Spleen (tissue), 11 donors: ENCODE data around the gene PELI3. TPM values are rescaled to one million over a fixed set of nuclear protein-coding genes. Genes with fewer than 3 reads are reported as not detected.

ENCODE experiments used
- DNase-seq: peaks from one replicate; pipeline ENCODE4 v3.0.0-alpha.2; 2020
- H3K27ac ChIP-seq, 8 donors: fragments of 200-600 bp; sonication (generic) in 7 of 8; 1 replicate in 4 of 8; 2 replicates in 4 of 8; pipeline versions ENCODE4 v1.5.0 to v1.8.0; 2016 to 2021; ENCODE audit warnings: inconsistent platforms in 4 of 8, mild to moderate bottlenecking in 4 of 8, moderate library complexity in 1 of 8
- H3K27me3 ChIP-seq, 7 donors: fragments of 200-600 bp; sonication (generic) in 6 of 7; replicated peaks in 1 of 7; 1 replicate in 4 of 7; 2 replicates in 3 of 7; pipeline versions ENCODE4 v1.5.0 to v1.8.0; 2016 to 2021; ENCODE audit warnings: inconsistent platforms in 3 of 7, mild to moderate bottlenecking in 1 of 7
- H3K36me3 ChIP-seq, 6 donors: fragments of 200-600 bp; sonication (generic) in 5 of 6; 1 replicate in 4 of 6; 2 replicates in 2 of 6; pipeline versions ENCODE4 v1.5.0 to v1.8.0; 2016 to 2021; ENCODE audit warnings: inconsistent platforms in 2 of 6
- H3K4me1 ChIP-seq, 6 donors: fragments of 200-600 bp; sonication (generic) in 5 of 6; 1 replicate in 3 of 6; 2 replicates in 3 of 6; pipeline versions ENCODE4 v1.5.0 to v1.8.0; 2016 to 2021; ENCODE audit warnings: inconsistent platforms in 3 of 6
- H3K4me3 ChIP-seq, 8 donors: fragments of 200-600 bp; sonication (generic) in 7 of 8; 1 replicate in 4 of 8; 2 replicates in 4 of 8; pipeline versions ENCODE4 v1.5.0 to v1.8.0; 2016 to 2021; ENCODE audit warnings: inconsistent platforms in 4 of 8, mild to moderate bottlenecking in 4 of 8, moderate library complexity in 2 of 8
- H3K9me3 ChIP-seq, 8 donors: fragments of 200-600 bp; sonication (generic) in 7 of 8; 1 replicate in 4 of 8; 2 replicates in 4 of 8; pipeline versions ENCODE4 v1.5.0 to v1.8.0; 2016 to 2021; ENCODE audit warnings: inconsistent platforms in 4 of 8
- CTCF ChIP-seq, 11 experiments: fragments of 200-600 bp in 7 of 11; fragments of 450-650 bp in 4 of 11; sonication (generic) in 4 of 11; IDR thresholded peaks in 8 of 11; conservative IDR thresholded peaks in 3 of 11; 1 replicate in 7 of 11; 2 replicates in 4 of 11; pipeline versions ENCODE4 v1.4.0 to v1.8.0; 2016 to 2021; ENCODE audit warnings: antibody characterized with exemption in 11 of 11, inconsistent platforms in 4 of 11, mild to moderate bottlenecking in 1 of 11
- POLR2A ChIP-seq, 3 donors: fragments of 450-650 bp; IDR thresholded peaks; one replicate each; pipeline ENCODE4 v1.5.1; 2017; ENCODE audit warnings: antibody characterized with exemption in 3 of 3, mild to moderate bottlenecking in 1 of 3
- POLR2AphosphoS5 ChIP-seq, 3 donors: sonication (generic); formaldehyde crosslinking; IDR thresholded peaks; one replicate each; pipeline ENCODE4 v1.5.1; 2017; ENCODE audit warnings: antibody characterized with exemption in 3 of 3
- WGBS, 5 donors: extraction: QIAGEN DNeasy Blood & Tissue Kit in 3 of 5; methylation state at CpG; one replicate each; pipeline versions ENCODE4 v1.1.5 to v1.1.7; 2013 to 2018; 5-methylcytosine and 5-hydroxymethylcytosine counted together
- intact Hi-C: fragments of 100-400 bp; cut with DNase I; formaldehyde crosslinking; loops from one replicate; pipeline ENCODE4 v1.15.0; 2023; ENCODE audit warnings: low total_unique reads
- polyA plus RNA-seq, 3 donors: library from polyadenylated mRNA; stranded (reverse); fragments of 200-250 nt; gene quantifications; one replicate each; pipeline ENCODE4 v1.2.1, GENCODE V29; 2013
- total RNA-seq, 7 donors: library from RNA; depleted of rRNA in 3 of 7; stranded (reverse); fragments of >200 nt in 3 of 7; fragmentation: NEBNext Ultra II Directional in 4 of 7; extraction: Animal tissue kit (Norgen Biotek cat#: 25700) in 4 of 7; gene quantifications; one replicate each; pipeline versions ENCODE4 v1.1.0 to v1.2.1, GENCODE V29; 2016 to 2021
- donor health status: healthy with polysubstance abuse.
- donor health status: DM: no; HTN: no; CAD: no; lungs with moderate emphysema.
- donor health status: DM: no; HTN: no; CAD: no.
- donor health status: Bipolar disorder and iron deficiency.
- donor health status: healthy.
- donor health status: DM: no; HTN: no; CAD: no.
- donor health status: DM: yes; HTN: yes; CAD: no.

The PELI3 gene
- total and polyA plus RNA-seq, 10 donors: 2.4 to 14.6 (median 9.7) TPM

GRCh38 chr11:66451663-66452062 is 15.0 kb upstream of the PELI3 start:
- no peak for TF ChIP-seq CTCF (IDR thresholded peaks at IDR 0.05 in 8 of 11, conservative IDR thresholded peaks at IDR 0.05 in 3 of 11)
- TF ChIP-seq POLR2AphosphoS5 (IDR thresholded peaks at IDR 0.05): no peak
- TF ChIP-seq POLR2A (IDR thresholded peaks at IDR 0.05): no peak
- no peaks in the 10 kb centered on the region for H3K4me1 ChIP-seq
- intact Hi-C loops: no loop called here
- H3K4me3 ChIP-seq: no peak overlapping the region
- no peaks in the 10 kb centered on the region for H3K27me3 ChIP-seq
- no peak overlapping the region for H3K27ac ChIP-seq
- H3K36me3 ChIP-seq: no peaks in the 10 kb centered on the region
- H3K9me3 ChIP-seq: no peaks in the 10 kb centered on the region
- no peak for DNase-seq
- WGBS, 5 donors: 84 to 95% (median 88%) methylated on average over 4 of the region's 4 CpGs

GRCh38 chr11:66454247-66454646 is 12.5 kb upstream of the PELI3 start:
- 25 to 39% (median 30%) methylated on average over 6 of the region's 6 CpGs for WGBS, 5 donors
- DNase-seq: no peak

GRCh38 chr11:66454828-66455227 is 11.9 kb upstream of the PELI3 start:
- Histone ChIP-seq H3K4me1 (peaks cover 3 to 31% (median 15%) of the 10 kb centered on the region in 6 donors), H3K9me3 (no peaks in the 10 kb centered on the region), H3K27ac (no peak overlapping the region), H3K27me3 (no peaks in the 10 kb centered on the region), H3K4me3 (no peak overlapping the region), H3K36me3 (no peaks in the 10 kb centered on the region)
- WGBS, 5 donors: 38 to 72% (median 64%) methylated on average over 3 of the region's 3 CpGs
- TF ChIP-seq POLR2AphosphoS5 (IDR thresholded peaks at IDR 0.05): no peak
- no peak for TF ChIP-seq POLR2A (IDR thresholded peaks at IDR 0.05)
- no peak for TF ChIP-seq CTCF (IDR thresholded peaks at IDR 0.05 in 8 of 11, conservative IDR thresholded peaks at IDR 0.05 in 3 of 11)
- intact Hi-C loops: no loop called here
- DNase-seq: no peak

More at GRCh38 chr11:66454247-66454646, 12.5 kb upstream of the PELI3 start:
- no peaks in the 10 kb centered on the region for H3K27me3 ChIP-seq
- no peak overlapping the region for H3K4me3 ChIP-seq
- intact Hi-C loops: no loop called here
- peaks cover 1 to 26% (median 12%) of the 10 kb centered on the region in 6 donors for H3K4me1 ChIP-seq
- H3K9me3 ChIP-seq: no peaks in the 10 kb centered on the region
- TF ChIP-seq POLR2A (IDR thresholded peaks at IDR 0.05) (no peak), POLR2AphosphoS5 (IDR thresholded peaks at IDR 0.05) (no peak), CTCF (IDR thresholded peaks at IDR 0.05 in 8 of 11, conservative IDR thresholded peaks at IDR 0.05 in 3 of 11) (no peak)
- H3K27ac ChIP-seq: no peak overlapping the region
- H3K36me3 ChIP-seq: no peaks in the 10 kb centered on the region

- H3K27ac ChIP-seq: peak overlapping the region in 1 of 8 donors; percentile 57
- H3K4me1 ChIP-seq: peaks cover 3 to 31% (median 15%) of the 10 kb centered on the region in 6 donors
- H3K4me3 ChIP-seq: no peak overlapping the region
- peaks cover 0 to 4% (median under 1%) of the 10 kb centered on the region in 8 donors for H3K9me3 ChIP-seq
- TF ChIP-seq POLR2A (IDR thresholded peaks at IDR 0.05): no peak
- no peak for TF ChIP-seq CTCF (IDR thresholded peaks at IDR 0.05 in 8 of 11, conservative IDR thresholded peaks at IDR 0.05 in 3 of 11)
- TF ChIP-seq POLR2AphosphoS5 (IDR thresholded peaks at IDR 0.05): no peak
- no peaks in the 10 kb centered on the region for H3K36me3 ChIP-seq
- no peak for DNase-seq
- intact Hi-C loops: no loop called here
- H3K27me3 ChIP-seq: no peaks in the 10 kb centered on the region
- 52 to 67% (median 58%) methylated on average over 6 of the region's 6 CpGs for WGBS, 5 donors
These were observed 8.9 kb upstream of the PELI3 start for GRCh38 chr11:66457826-66458225.
